Measurements from ENCODE around the gene DYSF. TPM values are rescaled to one million over a fixed set of nuclear protein-coding genes. Genes with fewer than 3 reads are reported as not detected.

The DYSF gene
- total RNA-seq, 1 experiment from 2014 or later, result 0.89 TPM

GRCh38 chr2:71604726-71605120 lies 151.4 kb downstream of the DYSF start:
- POLR2A ChIA-PET, result no interaction called here
- intact Hi-C loops (cut with micrococcal nuclease), result no loop called here

More at GRCh38 chr2:71604726-71605120, 151.4 kb downstream of the DYSF start:
- Histone ChIP-seq H3K9me2 (ENCODE audit: insufficient read depth) (no peaks in the 10 kb centered on the region), H3K4me2 (ENCODE audit: low read length) (no peak overlapping the region), H3K27me3 (ENCODE audit: insufficient read depth, low read length) (peaks cover 14% of the 10 kb centered on the region; the same call in 1 of the 2 replicates), H3K36me3 (ENCODE audit: control insufficient read depth in 1 of 2, insufficient read depth in 2 of 2, low read length in 2 of 2) (no peaks in the 10 kb centered on the region), H3K79me2 (ENCODE audit: insufficient read depth, low read length) (no peaks in the 10 kb centered on the region), H4K20me1 (ENCODE audit: insufficient read depth) (no peaks in the 10 kb centered on the region), H3K4me1 (ENCODE audit: control insufficient read depth in 1 of 2, insufficient read depth in 2 of 2, low read length in 2 of 2) (no peaks in the 10 kb centered on the region), H3K27ac (ENCODE audit: low read depth, low read length) (no peak overlapping the region), H3K9ac (ENCODE audit: low read length) (no peak overlapping the region), H3K4me3 (replicated peaks in 1 of 2; ENCODE audit: low read depth in 1 of 2, low read length in 2 of 2) (no peak overlapping the region), H2AFZ (ENCODE audit: low read depth, low read length, poor library complexity, severe bottlenecking) (no peak overlapping the region), H3K9me3 (ENCODE audit: control insufficient read depth in 1 of 2, insufficient read depth in 1 of 2, low read depth in 1 of 2, low read length in 2 of 2) (no peaks in the 10 kb centered on the region)
- no TSS peak for BruUV-seq (replicated peaks)
- ATAC-seq, result no peak
- ChIA-PET RAD21 (ENCODE audit: low non-redundant PET in 1 of 2, low total read pairs in 2 of 2, uncharacterized antibody in 2 of 2, unreplicated experiment in 2 of 2) (no interaction called here), CTCF (no interaction called here)
- DNase-seq (ENCODE audit: low read depth, low spot score), result no peak
- TF ChIP-seq EZH2phosphoT487 (IDR thresholded peaks at IDR 0.05; ENCODE audit: borderline replicate concordance), result no peak
- TF ChIP-seq MAX (IDR thresholded peaks at IDR 0.05), result no peak
- no peak for TF ChIP-seq POLR2AphosphoS5 (IDR thresholded peaks at IDR 0.05; ENCODE audit: low read depth, low read length)
- TF ChIP-seq CBX3 (IDR thresholded peaks at IDR 0.05; ENCODE audit: low read depth), result no peak
- no peak for TF ChIP-seq ZNF274 (IDR thresholded peaks at IDR 0.05; ENCODE audit: low read depth, low read length)
- TF ChIP-seq FOSL1 (IDR thresholded peaks at IDR 0.05; ENCODE audit: low read depth), result no peak
- no peak for TF ChIP-seq POLR2A (IDR thresholded peaks at IDR 0.05; ENCODE audit: borderline replicate concordance, extremely low read depth, insufficient read depth, insufficient read length)
- no peak for TF ChIP-seq ZBTB33 (IDR thresholded peaks at IDR 0.05; ENCODE audit: extremely low read depth, insufficient replicate concordance, low read length)
- TF ChIP-seq ZFX (IDR thresholded peaks at IDR 0.05), result no peak
- TF ChIP-seq SIN3A (IDR thresholded peaks at IDR 0.05; ENCODE audit: low read depth), result no peak
- TF ChIP-seq SRF (IDR thresholded peaks at IDR 0.05; ENCODE audit: low read depth), result no peak
- no peak for TF ChIP-seq REST (IDR thresholded peaks at IDR 0.05; ENCODE audit: low read depth)
- TF ChIP-seq CTCF (IDR thresholded peaks at IDR 0.05 in 2 of 3, conservative IDR thresholded peaks at IDR 0.05 in 1 of 3; ENCODE audit: borderline replicate concordance in 1 of 3, insufficient read depth in 1 of 3, low read depth in 2 of 3, low read length in 2 of 3), result no peak
- TF ChIP-seq EZH2 (IDR thresholded peaks at IDR 0.05), result no peak
- TF ChIP-seq ELF1 (IDR thresholded peaks at IDR 0.05; ENCODE audit: borderline replicate concordance, low read depth), result no peak
- TF ChIP-seq TCF7L2 (IDR thresholded peaks at IDR 0.05; ENCODE audit: borderline replicate concordance, extremely low read depth, insufficient read depth, insufficient read length), result no peak
